ENCODE results near the gene TGFA.

DNA sequence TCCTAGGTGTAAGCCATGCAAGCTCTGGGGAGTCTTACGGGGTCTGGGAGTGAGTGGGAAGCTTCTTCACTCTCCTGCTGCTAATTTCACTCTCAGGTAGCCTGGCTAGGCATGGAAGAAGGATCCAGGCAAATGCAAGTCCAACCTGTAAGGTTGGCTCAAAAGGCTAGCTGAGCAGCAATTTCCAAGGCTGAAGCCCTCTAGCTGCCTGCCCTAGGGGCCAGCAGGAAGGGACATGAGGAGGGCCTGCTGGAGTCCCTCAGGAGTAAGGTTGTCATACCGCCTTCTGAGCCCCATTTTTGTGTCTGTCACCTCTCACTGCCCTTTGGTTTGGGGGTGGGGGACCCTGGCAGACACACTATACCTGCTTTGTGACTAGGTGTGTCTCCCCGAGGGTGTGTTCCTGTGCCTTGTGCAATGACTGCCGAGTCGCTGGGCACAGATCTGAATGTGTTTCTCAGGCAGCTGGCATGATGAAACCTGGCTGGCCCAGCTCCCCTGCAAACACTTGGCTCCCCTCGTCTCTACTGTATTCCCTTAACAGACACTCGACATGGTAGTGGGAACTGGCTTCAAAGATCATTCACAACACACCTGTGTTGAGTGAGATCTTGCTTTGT is 127.8 kb downstream of the TGFA start:
- TF ChIP-seq FOXA1 (IDR thresholded peaks at IDR 0.05) (no peak), NFRKB (IDR thresholded peaks at IDR 0.05) (no peak), BHLHE40 (IDR thresholded peaks at IDR 0.05; ENCODE audit: borderline replicate concordance) (no peak), ZNF384 (IDR thresholded peaks at IDR 0.05) (no peak), FOXM1 (IDR thresholded peaks at IDR 0.05; ENCODE audit: borderline replicate concordance) (no peak), TARDBP (IDR thresholded peaks at IDR 0.05) (no peak), SUZ12 (IDR thresholded peaks at IDR 0.05) (no peak), LEF1 (IDR thresholded peaks at IDR 0.05; ENCODE audit: borderline replicate concordance) (no peak), SP1 (IDR thresholded peaks at IDR 0.05) (no peak)

All from HEK293T (cell line).